Measurements from ENCODE around the gene PRPF38A. TPM values are rescaled to one million over a fixed set of nuclear protein-coding genes. Genes with fewer than 3 reads are reported as not detected.

Gene PRPF38A
- total and polyA plus RNA-seq, 8 donors, result 7.6 to 21.7 (median 13.5) TPM

DNA sequence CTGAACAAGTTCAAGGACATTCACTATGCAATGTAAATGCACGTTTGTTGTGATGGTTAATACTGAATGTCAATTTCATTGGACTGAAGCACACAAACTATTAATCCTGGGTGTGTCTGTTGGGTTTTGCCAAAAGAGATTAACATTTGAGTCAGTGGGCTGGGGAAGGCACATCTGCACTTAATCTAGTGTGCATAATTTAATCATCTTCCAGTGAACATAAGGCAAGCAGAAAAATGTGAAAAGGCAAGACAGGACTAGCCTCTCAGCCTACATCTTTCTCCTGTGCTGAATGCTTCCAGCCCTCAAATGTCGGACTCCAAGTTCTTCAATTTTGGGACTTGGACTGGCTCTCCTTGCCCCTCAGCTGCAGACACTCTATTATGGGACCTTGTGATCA lies 40.1 kb downstream of the PRPF38A start:
- no peaks in the 10 kb centered on the region for H3K27me3 ChIP-seq
- H3K27ac ChIP-seq, result no peak overlapping the region
- TF ChIP-seq EP300 (IDR thresholded peaks at IDR 0.05) (no peak), POLR2AphosphoS5 (IDR thresholded peaks at IDR 0.05) (no peak), POLR2A (IDR thresholded peaks at IDR 0.05) (no peak)
- TF ChIP-seq, protein P1, sequence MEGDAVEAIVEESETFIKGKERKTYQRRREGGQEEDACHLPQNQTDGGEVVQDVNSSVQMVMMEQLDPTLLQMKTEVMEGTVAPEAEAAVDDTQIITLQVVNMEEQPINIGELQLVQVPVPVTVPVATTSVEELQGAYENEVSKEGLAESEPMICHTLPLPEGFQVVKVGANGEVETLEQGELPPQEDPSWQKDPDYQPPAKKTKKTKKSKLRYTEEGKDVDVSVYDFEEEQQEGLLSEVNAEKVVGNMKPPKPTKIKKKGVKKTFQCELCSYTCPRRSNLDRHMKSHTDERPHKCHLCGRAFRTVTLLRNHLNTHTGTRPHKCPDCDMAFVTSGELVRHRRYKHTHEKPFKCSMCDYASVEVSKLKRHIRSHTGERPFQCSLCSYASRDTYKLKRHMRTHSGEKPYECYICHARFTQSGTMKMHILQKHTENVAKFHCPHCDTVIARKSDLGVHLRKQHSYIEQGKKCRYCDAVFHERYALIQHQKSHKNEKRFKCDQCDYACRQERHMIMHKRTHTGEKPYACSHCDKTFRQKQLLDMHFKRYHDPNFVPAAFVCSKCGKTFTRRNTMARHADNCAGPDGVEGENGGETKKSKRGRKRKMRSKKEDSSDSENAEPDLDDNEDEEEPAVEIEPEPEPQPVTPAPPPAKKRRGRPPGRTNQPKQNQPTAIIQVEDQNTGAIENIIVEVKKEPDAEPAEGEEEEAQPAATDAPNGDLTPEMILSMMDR (IDR thresholded peaks at IDR 0.05), result no peak
- DNase-seq, result no peak
- H3K4me1 ChIP-seq, result no peaks in the 10 kb centered on the region
- H3K9me3 ChIP-seq, result no peaks in the 10 kb centered on the region
- H3K36me3 ChIP-seq, result peaks cover 0 to 84% (median 70%) of the 10 kb centered on the region in 4 donors
- WGBS, 5 donors, result 83 to 97% (median 86%) methylated on average over 2 of the region's 2 CpGs
- H3K4me3 ChIP-seq, result no peak overlapping the region
- intact Hi-C loops (cut with DNase I; ENCODE audit: low total_unique reads), result no loop called here

DNA sequence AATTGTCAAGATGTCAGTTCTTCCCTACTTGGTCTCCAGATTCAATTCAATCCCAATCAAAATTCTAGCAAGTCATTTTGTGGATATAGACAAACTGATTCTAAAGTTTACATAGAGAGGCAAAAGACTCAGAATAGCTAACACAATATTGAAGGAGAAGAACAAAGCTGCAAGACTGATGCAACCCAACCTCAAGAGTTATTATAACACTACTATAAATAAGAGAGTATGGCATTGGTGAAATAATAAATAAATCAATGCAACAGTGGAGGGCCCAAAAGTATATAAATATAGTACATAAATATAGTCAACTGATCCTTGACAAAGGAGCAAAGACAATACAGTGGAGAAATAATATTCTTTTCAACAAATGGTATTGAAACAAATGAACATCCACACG lies 49.7 kb downstream of the PRPF38A start:
- no peak for TF ChIP-seq POLR2AphosphoS5 (IDR thresholded peaks at IDR 0.05)
- no peak for TF ChIP-seq EP300 (IDR thresholded peaks at IDR 0.05)
- TF ChIP-seq, protein P1 (IDR thresholded peaks at IDR 0.05), result no peak
- TF ChIP-seq POLR2A (IDR thresholded peaks at IDR 0.05), result no peak
- no peaks in the 10 kb centered on the region for H3K27me3 ChIP-seq
- intact Hi-C loops (cut with DNase I; ENCODE audit: low total_unique reads), result no loop called here
- no peak for DNase-seq
- WGBS, 5 donors, result 93 to 100% (median 98%) methylated on average over 1 of the region's 1 CpG
- H3K27ac ChIP-seq, result no peak overlapping the region
- no peaks in the 10 kb centered on the region for H3K4me1 ChIP-seq
- H3K36me3 ChIP-seq, result peaks cover 0 to 49% (median 42%) of the 10 kb centered on the region in 4 donors
- H3K4me3 ChIP-seq, result no peak overlapping the region
- no peaks in the 10 kb centered on the region for H3K9me3 ChIP-seq

DNA sequence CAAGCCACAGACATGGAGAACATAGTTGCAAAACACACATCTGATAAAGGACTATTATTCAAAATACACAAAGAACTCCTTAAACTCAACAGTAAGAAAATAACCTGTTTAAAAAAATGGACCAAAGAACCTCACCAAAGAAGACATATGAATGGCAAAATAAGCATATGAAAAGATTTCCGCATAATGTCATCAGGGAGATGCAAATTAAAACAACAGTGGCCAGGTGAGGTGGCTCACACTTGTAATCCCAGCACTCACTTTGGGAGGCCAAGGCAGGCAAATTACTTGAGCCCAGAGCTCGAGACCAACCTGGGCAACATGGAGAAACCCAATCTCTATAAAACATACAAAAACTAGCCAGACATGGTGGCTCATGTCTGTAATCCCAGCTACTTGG lies 50.4 kb downstream of the PRPF38A start:
- H3K4me1 ChIP-seq, result no peaks in the 10 kb centered on the region
- WGBS, 5 donors, result 92 to 98% (median 98%) methylated on average over 2 of the region's 2 CpGs
- DNase-seq, result no peak
- H3K36me3 ChIP-seq, result peaks cover 0 to 55% (median 48%) of the 10 kb centered on the region in 4 donors
- TF ChIP-seq, protein P1 (IDR thresholded peaks at IDR 0.05), result no peak
- TF ChIP-seq POLR2A (IDR thresholded peaks at IDR 0.05), result no peak
- H3K9me3 ChIP-seq, result no peaks in the 10 kb centered on the region
- intact Hi-C loops (cut with DNase I; ENCODE audit: low total_unique reads), result no loop called here
- no peaks in the 10 kb centered on the region for H3K27me3 ChIP-seq
- no peak overlapping the region for H3K27ac ChIP-seq
- H3K4me3 ChIP-seq, result no peak overlapping the region

DNA sequence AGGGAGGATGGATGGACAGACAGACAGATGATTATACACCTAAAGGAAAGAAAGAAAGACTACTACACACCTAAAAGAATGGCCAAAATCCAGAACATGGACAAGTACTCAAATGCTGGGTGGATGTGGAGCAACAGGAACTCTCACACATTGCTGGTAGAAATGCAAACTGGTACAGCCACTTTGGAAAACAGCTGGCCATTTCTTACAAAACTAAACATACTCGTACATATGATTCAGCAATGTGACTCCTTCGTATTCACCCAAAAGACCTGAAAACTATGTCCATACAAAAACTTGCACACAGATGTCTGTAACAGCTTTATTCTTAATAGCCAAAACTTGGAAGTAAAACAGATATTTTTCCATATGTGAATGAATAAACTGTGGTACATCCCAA lies 51.3 kb downstream of the PRPF38A start:
- Histone ChIP-seq H3K9me3 (no peaks in the 10 kb centered on the region), H3K4me3 (no peak overlapping the region), H3K36me3 (peaks cover 0 to 63% (median 56%) of the 10 kb centered on the region in 4 donors), H3K4me1 (no peaks in the 10 kb centered on the region), H3K27me3 (no peaks in the 10 kb centered on the region), H3K27ac (no peak overlapping the region)
- 93 to 97% (median 96%) methylated on average over 2 of the region's 2 CpGs for WGBS, 5 donors
- no peak for DNase-seq
- TF ChIP-seq, protein P1 (IDR thresholded peaks at IDR 0.05), result no peak
- TF ChIP-seq POLR2A (IDR thresholded peaks at IDR 0.05), result no peak
- no peak for TF ChIP-seq POLR2AphosphoS5 (IDR thresholded peaks at IDR 0.05)
- TF ChIP-seq EP300 (IDR thresholded peaks at IDR 0.05), result no peak
- intact Hi-C loops (cut with DNase I; ENCODE audit: low total_unique reads), result no loop called here

All from stomach (tissue), 9 donors.